LHCN-M2 (cell line): Measurements from ENCODE around the gene C1orf141. TPM values are rescaled to one million over a fixed set of nuclear protein-coding genes. Genes with fewer than 3 reads are reported as not detected.
A peak's percentile ranks its signal among the peaks of the same experiment; 100 is the strongest.
"Not testable (repeated sequence)": the region's sequence is repeated elsewhere in the genome, so short reads cannot be mapped to it uniquely, and the experiment has no call there.

Source experiments
- DNase-seq: peaks from one replicate; pipeline ENCODE4 v3.0.0-alpha.2; 2012; ENCODE audit warnings: low read depth
- total RNA-seq: library from RNA; depleted of rRNA; stranded (reverse); fragments of >200 nt; gene quantifications from 2 replicates; pipeline ENCODE4 v1.2.3, GENCODE V29; 2014

The C1orf141 gene
- total RNA-seq, 1 experiment from 2014 or later = not detected

DNA sequence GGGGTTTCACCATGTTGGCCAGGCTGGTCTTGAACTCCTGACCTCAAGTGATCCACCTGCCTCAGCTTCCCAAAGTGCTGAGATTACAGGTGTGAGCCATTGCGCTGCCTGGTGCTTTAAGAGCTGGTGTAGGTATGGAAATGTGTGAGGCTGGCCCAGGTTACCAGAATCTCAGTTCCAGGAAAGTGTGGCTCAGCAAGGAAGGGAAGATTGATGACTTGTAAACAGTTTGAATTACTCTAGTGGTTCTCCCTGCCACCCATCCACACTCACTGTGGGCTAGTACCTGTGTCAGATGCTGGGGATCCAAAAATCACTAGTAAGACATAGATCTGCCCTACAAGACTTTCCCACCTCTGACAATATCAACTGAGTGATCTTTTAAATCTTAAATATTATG is 46.3 kb downstream of the C1orf141 start:
- DNase-seq = no peak

DNA sequence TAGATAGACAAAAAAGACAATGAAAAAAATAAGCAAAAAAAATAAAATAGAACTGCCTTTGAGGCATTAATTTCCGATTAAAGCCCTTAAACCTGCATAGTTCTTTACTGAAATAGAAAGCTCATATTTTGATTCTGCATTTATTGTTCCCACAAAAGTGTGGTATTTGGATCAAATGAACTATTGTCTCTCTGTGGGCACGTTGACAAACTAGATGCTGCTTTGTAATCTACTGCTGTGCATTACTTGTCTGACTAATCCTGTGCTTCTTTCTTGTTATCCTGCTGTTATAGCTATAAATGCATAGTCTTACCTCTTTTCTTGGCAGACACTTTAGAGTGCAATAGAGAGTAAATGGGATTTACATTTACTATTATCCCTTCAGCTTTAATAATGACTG is 49.4 kb downstream of the C1orf141 start:
- no peak for DNase-seq

DNA sequence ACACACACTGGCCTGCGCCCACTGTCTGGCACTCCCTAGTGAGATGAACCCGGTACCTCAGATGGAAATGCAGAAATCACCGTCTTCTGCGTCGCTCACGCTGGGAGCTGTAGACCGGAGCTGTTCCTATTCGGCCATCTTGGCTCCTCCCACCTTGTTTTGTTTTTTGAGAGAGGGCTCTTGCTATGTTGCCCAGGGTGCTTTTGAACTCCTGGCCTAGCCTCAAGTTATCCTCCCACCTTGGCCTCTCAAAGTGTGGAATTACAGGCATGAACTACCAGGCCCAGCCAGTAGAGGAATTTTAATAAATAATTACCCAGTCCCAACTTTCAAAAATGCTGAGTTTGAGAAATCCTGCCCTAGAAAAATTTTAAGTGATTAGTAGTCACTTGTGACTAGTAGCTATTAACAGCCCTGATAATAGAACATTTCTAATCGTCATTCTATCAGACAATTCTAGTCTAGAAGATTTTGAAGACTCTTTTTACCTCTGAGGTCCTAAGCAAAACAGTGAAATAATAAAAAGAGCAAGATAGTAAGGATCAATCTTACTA is 49.9 kb downstream of the C1orf141 start:
- DNase-seq = no peak

DNA sequence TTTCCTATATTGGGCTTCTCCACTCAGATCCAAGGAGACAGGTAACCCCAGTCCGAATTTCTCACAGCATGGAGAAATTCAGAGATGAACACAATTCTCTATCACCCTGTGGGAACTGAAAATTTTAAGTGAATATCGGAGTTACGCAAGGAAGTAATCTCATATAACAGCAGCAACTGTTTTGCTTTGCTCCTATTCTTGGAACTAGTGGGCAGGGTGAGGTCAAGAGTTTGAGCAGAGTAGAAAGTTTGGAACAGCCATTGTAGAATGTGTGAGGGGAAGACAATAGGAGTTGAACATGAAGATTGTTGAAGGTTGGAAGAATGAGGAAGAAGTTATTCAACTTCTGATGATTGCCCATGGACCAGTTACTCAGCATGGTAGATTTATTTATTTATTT is 56.5 kb downstream of the C1orf141 start:
- no peak for DNase-seq

DNA sequence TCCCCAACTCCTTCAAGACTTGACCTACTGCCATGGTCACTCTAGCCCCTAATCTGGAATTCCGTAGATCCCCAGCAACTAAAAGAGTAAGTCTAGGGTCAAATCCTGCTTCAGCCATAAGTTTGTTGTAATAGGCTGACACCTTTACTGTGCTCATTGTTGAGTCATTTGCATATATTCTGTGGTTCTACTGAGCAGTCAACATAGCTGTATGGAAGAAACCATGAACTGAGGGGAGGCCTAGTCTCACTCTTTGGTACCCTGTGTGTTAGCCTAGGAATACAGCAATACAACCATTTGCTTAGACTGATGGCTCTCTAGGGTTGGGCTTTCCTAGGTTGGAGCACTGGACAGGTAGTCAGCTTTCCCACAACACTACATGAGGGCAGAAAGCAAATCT is 57.2 kb downstream of the C1orf141 start:
- no peak for DNase-seq

DNA sequence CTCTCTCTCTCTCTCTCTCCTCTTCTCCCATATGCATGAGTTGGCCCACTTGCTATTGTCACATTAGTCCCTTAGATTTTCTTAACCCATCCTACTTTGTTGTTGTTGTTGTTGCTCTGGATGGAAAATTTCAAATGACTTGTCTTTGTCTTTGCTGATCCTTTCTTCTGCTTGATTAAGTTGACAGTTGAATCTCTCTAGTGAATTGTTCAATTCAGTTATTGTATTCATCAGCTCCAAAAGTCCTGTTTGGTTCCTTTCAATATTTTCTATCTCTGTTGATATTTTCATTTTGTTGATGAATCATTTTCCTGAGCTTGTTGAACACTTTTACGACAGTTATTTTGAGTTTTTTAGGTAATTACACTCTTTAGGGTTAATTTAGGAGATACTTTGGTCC is 62.0 kb downstream of the C1orf141 start:
- DNase-seq = no peak

DNA sequence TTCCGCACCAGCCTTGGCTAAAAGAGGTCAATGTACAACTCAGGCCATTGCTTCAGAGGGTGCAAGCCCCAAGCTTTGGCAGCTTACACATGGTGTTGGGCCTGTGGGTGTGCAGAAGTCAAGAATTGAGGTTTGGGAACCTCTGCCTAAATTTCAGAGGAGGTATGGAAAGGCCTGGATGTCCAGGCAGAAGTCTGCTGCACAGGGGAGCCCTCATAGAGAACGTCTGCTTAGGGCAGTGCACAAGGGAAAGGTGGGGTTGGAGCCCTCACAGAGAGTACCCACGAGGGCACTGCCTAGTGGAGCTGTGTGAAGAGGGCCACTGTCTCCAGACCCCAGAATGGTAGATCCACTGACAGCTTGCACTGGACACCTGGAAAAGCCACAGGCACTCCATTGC is 67.1 kb downstream of the C1orf141 start:
- DNase-seq = not testable (repeated sequence)

DNA sequence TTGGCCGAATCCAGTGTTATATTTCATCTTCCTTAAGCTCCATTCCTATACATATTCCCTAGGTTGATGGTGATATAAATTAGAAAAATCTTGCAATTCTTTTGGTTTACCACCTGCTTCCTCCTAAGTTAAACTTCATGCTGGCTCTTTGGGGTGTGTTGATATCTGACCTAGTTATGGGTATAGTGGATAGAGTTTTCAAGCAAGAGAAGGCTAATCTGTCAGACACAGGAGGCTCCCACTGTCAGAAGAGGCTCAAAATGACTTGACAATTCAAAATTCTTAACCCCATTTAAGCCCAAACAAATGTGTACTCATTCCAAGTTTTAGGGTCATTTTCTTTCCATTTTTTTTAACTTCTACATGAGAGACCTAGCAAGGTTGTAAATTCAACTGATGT is 72.4 kb downstream of the C1orf141 start:
- DNase-seq = no peak

DNA sequence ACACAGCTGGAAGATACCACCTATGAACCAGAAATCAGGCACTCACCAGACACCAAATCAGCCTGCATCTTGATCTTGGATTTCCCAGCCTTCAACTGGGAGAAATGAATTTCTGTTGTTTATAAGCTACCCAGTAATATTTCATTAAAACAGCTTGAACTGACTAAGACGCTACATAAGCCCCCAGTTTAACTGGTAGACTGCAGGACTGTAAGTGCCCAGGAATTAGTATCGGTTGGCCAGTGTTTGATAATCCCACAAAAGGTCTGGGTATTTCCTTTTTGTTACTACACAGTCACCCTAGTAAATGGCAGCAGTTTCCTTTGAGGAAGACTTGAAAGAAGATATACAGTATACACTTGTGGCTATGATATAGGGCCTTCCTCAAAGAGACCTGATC is 73.5 kb downstream of the C1orf141 start:
- peak; percentile 23 for DNase-seq

DNA sequence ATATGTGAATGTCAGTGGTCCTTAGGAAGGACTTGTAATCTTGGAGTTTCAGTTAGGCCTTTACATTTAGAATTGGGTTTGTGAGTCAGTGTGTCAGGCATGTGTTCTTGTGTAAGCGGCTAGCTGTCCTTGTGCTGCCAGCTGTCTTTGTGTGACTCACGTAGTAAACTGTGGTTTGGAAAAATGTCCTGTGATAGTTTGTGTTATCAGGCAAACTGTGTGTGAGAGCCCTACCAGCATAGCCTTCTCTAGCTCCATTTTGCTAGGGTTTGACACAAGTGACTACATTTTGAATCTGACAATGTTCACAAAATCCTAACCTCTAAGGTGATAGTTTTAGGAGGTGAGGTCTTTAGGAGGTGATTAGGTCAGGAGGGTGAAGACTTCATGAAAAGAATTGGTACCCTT is 74.0 kb downstream of the C1orf141 start:
- peak; percentile 99 for DNase-seq

DNA sequence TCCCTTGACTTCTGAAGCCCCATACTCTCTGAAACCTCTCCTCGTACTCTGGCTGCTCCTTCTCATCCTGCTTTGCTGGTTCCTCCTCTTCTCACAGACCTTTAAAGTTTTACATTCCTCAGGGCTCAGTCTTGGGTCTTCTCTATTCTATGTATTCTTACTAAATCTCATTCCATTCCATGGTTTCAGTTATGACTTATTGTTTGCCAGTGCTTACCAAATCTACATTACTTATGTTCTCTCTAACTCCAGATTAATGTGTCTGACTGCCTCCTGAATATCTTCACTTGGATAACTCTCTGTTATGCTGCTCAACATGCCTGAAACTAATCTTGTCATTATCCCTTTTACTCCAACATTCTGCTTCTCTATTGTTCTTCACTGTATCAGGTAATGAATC is 75.4 kb downstream of the C1orf141 start:
- peak; percentile 15 for DNase-seq

DNA sequence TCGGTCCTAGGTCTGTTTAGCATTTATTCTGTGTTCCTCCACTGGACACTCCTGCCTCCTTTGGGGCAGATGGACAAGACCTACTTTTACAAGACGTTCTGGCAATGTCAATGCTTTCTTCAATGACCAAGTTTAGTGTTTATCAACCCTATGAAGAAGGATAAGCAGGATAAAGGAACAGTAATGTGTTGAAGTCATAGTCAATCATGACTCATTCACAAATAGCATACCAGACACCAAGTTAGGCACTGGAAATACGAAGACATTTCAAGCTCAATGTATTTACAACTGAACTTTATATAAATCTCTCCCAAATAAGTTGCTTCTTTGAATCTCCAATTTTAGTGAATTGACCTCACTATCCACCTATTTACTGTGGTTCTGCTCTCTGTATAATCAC is 76.0 kb downstream of the C1orf141 start:
- peak; percentile 20 for DNase-seq

DNA sequence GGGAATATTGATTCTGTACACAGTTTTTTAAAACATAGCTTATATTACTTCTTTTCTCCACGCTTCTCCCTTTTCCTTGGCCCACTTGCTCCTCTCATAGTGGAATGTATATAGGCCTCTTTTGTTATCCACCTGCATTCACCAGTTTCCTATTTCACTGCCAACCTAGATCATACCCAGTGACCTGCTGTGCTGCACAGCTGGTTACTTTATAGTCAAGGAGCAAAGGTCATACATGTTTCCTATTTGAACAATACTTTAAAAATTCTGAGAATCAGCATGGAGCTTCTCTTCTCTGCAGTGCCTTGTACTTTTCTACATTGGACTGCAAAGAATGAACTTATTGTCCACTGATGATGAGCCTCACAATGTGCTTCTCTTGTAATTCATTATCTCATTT is 76.5 kb downstream of the C1orf141 start:
- DNase-seq = no peak

DNA sequence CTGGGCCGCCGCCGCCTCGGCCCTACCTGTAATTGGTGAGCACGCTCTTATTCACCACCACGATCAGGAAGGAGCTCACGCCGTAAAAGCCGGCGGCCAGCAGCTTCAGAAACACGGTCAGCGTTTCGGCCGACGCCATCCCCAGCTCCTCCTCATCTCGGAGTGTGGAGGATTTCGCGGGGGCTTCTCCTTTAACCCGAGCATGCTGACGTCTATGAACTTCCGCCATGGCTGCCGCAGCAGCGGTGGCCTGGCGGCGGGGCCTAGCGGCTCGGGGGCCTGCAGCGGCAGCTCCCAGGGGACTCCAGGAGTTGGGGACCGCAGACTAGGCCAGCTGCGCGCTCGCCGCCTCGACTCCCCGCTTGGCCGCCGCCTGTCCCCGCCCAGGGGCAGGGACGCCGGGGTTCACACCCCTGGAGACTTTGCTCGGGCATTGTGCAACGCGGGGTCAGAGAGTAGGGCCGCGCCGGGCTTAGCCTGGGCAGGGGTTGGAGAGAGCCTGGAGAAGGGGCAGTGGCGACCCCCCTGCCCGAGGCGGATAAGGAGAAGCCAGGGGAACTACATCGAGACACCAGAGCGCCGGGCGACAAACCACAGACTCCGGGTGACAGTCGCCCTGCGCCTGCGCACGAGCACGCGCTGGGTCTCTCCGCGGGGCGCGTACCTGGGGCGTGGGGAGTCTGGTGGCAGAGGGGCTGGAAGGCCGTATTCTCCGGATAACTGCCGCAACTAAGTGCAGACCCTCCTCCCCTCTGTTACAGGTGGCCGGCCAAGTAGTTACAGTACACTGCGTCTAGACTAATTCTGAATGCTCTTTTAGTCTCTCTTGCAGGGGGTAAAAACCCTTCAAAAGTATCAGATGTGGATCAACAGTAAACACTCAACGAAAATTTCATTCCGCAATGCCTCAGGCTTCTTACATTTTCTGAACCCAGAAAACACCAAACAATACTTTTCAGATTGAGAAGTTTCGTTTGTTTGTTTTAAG is 80.7 kb downstream of the C1orf141 start, which contains the start of gene SLC35D1:
Gene SLC35D1, minus strand, starts transcription at position 364 of the 988 bp plus-strand sequence. Its CDS starts 135 bp downstream, at position 229.
- DNase-seq = peak; percentile 61

DNA sequence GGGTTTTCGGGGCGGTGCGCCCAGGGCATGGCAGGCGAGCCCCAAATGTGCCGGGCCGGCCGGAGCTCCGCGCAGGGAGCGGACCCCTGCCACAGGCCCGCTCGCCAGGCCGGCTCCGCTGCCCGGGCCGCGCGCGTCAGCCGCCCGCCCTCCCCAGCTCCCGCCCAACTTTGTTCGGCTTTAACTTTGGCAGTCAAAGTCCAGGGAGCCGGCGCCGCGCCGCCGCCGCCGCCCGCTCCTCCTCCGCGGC is 81.3 kb downstream of the C1orf141 start:
- no peak for DNase-seq

DNA sequence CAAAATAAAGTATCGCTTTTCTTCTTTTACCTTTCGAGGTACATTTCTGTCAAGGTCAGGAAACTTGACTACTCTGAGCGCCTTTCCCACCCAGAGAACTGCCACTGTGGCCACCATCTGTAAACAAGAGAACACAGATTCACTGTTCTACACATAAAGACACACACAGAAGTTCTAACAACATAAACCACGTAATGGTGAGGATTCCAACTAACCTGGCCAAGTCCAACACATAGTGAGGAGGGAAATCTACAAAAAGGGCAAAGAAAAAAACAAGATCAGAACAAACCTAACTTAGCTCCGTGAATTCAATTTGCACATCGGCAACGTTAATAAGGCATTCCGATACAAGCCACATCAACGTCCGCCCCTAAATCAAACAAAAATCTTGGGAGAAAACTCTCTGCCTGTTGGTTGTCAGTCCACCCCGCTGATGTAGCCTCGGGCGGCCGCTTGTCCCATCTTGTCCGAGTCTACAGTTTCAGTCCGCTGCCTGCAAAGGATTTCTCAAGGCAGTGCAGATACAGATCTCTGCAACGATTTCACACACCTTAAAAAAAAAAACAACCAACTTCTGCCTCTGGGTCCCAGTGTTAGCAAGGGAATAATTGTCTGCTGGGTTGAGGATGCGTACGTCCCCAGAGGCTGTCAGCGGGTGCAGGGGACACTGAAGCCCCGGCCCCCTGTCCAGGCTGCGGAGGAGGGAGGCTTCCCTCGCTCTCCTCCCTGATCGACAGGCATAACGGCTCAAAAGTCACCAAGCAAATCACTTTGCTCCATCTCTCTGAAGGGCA is 81.8 kb downstream of the C1orf141 start:
- peak; percentile 34 for DNase-seq

DNA sequence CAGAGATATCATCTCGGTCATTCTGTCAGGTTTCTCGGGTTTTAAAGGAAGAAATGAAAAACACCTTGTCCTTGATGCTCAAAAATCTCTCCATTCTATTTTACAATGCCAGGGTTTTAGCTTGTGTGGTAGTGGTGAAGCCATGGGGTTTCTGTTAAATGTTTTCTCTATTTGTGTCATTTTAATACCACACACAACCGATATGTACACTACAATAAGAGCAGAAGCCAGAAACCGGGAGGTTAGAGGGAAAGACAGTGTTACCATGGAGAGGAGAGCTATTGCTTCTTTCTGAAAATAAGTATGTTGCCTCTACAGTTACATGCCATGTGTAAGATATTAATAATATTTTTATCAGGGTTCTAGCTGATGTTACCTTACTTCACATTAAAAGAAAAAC is 83.6 kb downstream of the C1orf141 start:
- no peak for DNase-seq

DNA sequence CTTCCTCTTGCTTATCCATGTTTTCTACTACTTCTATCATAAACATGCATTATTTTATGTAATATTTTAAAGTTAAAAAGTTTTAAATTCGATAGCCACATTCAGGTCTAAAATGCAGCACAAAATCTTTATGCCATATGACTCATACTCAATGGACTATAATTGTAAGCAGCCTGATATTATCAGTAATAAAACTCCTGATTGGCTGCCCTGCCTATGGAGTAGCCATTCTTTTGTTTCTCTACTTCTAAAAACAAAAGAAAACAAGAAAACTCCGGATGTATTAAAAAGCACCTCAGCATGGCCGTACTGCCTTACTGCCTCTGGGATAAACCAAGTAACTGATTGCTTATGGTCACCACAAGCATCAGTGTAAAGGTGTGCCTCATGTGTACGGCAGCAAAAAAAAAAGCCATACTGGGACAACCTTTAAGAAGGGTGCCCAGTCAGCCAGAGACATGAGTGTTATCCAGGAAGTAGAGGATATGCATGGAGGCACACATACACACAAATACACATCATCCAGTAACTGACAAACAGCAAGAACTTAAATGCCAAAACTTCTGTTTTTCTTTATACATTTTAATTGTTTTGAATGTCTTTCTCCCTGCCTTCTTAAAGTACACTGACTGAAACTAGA is 90.0 kb downstream of the C1orf141 start:
- DNase-seq = no peak

DNA sequence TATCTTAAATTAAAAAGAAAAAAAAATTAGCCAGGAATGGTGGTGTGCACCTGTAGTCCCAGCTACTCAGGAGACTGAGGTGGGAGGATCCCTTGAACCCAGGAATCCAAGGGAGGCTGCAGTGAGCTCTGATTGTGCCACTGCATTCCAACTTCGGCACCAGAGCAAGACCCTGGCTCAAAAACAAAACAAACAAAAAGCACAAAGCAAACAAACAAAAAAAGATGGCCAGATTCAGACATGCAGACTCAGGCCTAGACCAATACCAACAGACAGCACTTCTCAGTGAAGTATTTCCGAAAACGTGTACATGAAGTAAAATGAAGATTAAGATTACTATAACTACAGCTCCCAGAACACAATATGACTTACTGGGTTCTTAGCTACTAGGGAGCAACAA is 91.4 kb downstream of the C1orf141 start:
- no peak for DNase-seq
